NCI-H2196 (cell line): Measurements from ENCODE around the gene NSA2.

Source experiments
- DNase-seq: peaks from one replicate; lab custom pipeline; 2025; ENCODE audit not compliant: unreplicated experiment; lab: John Stamatoyannopoulos, UW

Gene NSA2

DNA sequence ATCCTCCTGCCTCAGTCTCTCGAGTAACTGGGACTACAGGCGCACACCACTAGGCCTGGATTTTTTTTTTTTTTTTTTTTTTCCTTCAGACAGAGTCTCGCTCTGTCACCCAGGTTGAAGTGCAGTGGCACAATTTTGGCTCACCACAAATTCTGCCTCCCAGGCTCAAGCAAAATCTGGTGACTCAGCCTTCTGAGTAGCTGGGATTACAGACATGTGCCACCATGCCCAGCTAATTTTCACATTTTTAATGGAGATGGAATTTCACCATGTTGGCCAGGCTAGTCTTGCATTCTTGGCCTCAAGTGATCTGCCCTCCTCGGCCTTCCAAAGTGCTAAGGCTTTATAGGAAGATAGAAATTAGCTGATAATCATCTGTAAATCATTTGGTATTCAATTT lies 43.9 kb downstream of the NSA2 start:
- DNase-seq, result peak; percentile 7

DNA sequence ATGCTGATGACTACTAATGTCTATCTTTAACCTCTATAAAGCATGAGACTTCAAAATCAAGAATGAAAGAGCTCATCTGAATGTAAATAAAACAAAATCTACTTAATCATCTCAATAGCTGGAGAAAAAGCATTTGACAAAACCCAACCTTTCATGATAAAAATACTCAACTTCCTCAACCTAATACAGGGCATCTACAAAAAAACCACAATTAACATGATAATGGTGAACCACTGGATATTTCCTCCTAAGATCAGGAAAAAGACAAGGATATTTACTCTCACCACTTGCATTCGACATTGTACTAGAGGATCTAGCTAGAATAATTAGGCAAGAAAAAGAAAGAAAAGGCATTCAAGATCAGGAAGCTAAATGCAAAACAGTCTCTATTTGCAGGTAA lies 49.8 kb downstream of the NSA2 start:
- DNase-seq, result no peak

DNA sequence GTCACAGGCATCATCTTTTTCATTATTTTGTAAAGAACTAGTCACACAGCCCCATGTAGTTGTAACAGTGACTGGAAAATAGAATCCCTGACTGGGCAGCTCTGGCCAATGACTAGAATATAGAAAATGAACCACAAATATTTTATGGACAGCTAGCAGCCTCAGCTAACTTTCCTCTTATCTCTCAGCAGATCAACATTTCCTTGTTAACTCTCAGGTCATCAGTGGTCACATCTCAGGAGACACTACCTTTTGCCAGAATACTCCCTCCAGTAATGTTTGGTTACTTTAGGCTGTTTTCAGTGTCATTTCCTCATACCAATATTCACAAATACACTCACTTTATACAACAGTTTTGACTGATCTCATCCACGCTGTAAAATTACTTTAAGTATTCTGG lies 55.2 kb downstream of the NSA2 start:
- DNase-seq, result no peak

DNA sequence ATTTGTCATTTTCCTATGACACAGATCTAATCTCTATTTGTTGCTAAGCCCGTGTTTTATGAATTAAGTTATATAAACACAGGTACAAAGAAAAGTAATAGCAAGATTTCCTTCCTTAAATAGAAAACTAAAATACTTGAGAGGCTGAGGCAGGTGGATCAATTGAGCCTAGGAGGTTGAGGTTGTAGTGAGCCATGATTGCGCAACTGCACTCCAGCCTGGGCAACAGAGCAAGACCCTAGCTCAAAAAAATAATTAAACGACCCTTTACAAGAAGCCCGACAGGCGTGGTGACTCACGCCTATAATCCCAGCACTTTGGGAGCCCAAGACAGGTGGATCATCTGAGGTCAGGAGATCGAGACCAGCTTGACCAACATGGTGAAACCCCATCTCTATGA lies 62.4 kb downstream of the NSA2 start:
- no peak for DNase-seq
